Fibroblast of villous mesenchyme (primary cell): ENCODE data around the gene FIGLA. TPM values are rescaled to one million over a fixed set of nuclear protein-coding genes. Genes with fewer than 3 reads are reported as not detected.

Source experiments
- DNase-seq: peaks from one replicate; pipeline ENCODE4 v3.0.0-alpha.2; 2010; ENCODE audit warnings: low read depth
- H3K4me3 ChIP-seq: 2 replicates; pipeline ENCODE4 v1.5.1; 2011; ENCODE audit warnings: low read depth, mild to moderate bottlenecking, low read length
- CTCF ChIP-seq: IDR thresholded peaks from 2 replicates; pipeline ENCODE4 v1.5.1; 2012; ENCODE audit warnings: low read depth, mild to moderate bottlenecking, low read length; ENCODE audit not compliant: insufficient read depth
- total RNA-seq: library from RNA; depleted of rRNA; stranded (reverse); fragments of >200 nt; gene quantifications from 2 replicates; pipeline ENCODE4 v1.2.3, GENCODE V29; 2012

FIGLA gene
- total RNA-seq, 1 donor: not detected

- H3K4me3 ChIP-seq: no peak overlapping the region
- TF ChIP-seq CTCF: no peak
- no peak for DNase-seq
These were observed 14.2 kb downstream of the FIGLA start for GRCh38 chr2:70776266-70776665.

GRCh38 chr2:70775141-70775540 lies 15.3 kb downstream of the FIGLA start:
- no peak for TF ChIP-seq CTCF
- DNase-seq: no peak
- H3K4me3 ChIP-seq: no peak overlapping the region

- DNase-seq: no peak
- no peak for TF ChIP-seq CTCF
- no peak overlapping the region for H3K4me3 ChIP-seq
These were observed 17.8 kb downstream of the FIGLA start for GRCh38 chr2:70772486-70773155.

GRCh38 chr2:70771446-70771845 lies 19.0 kb downstream of the FIGLA start:
- DNase-seq: no peak
- no peak for TF ChIP-seq CTCF
- no peak overlapping the region for H3K4me3 ChIP-seq

GRCh38 chr2:70769450-70769849 lies 21.0 kb downstream of the FIGLA start:
- no peak overlapping the region for H3K4me3 ChIP-seq
- TF ChIP-seq CTCF: no peak
- no peak for DNase-seq

GRCh38 chr2:70768590-70769085 lies 21.8 kb downstream of the FIGLA start:
- TF ChIP-seq CTCF: no peak
- H3K4me3 ChIP-seq: no peak overlapping the region
- DNase-seq: no peak
